Prostate gland (tissue), 2 donors: ENCODE measurements around the gene TRPM3.

Source experiments
- CTCF ChIP-seq, 4 experiments: fragments of 200-600 bp in 2 of 4; fragments of 450-650 bp in 2 of 4; sonication (generic) in 2 of 4; IDR thresholded peaks; 1 replicate in 3 of 4; 2 replicates in 1 of 4; pipeline ENCODE4 v1.5.1; 2016 to 2019; ENCODE audit warnings: antibody characterized with exemption in 4 of 4, mild to moderate bottlenecking in 2 of 4, moderate library complexity in 2 of 4
- POLR2A ChIP-seq: fragments of 450-650 bp; IDR thresholded peaks from one replicate; pipeline ENCODE4 v1.6.1; 2016; ENCODE audit warnings: antibody characterized with exemption, mild to moderate bottlenecking

- no peak for TF ChIP-seq CTCF (IDR thresholded peaks at IDR 0.05)
- TF ChIP-seq POLR2A, result no peak
Measured at GRCh38 chr9:70630971-70631370, 490.4 kb downstream of the TRPM3 start.
